Prostate gland (tissue), 2 donors: ENCODE data around the gene UBE2J1. TPM values are rescaled to one million over a fixed set of nuclear protein-coding genes. Genes with fewer than 3 reads are reported as not detected.

Experiments used
- DNase-seq: peaks from one replicate; pipeline ENCODE4 v3.0.0-alpha.2; 2019; ENCODE audit warnings: low spot score
- H3K27ac ChIP-seq, 2 donors: fragments of 200-600 bp; sonication (generic); 2 replicates each; pipeline ENCODE4 v1.5.1; 2017 to 2019
- H3K27me3 ChIP-seq: fragments of 200-600 bp; sonication (generic); replicated peaks from 2 replicates; pipeline ENCODE4 v1.5.1; 2019; ENCODE audit not compliant: insufficient read depth
- H3K36me3 ChIP-seq, 2 donors: fragments of 200-600 bp; sonication (generic); 1 replicate in 1 of 2; 2 replicates in 1 of 2; pipeline versions ENCODE4 v1.5.1 to v1.8.1; 2017 to 2019
- H3K4me1 ChIP-seq: fragments of 200-600 bp; sonication (generic); replicated peaks from 2 replicates; pipeline ENCODE4 v1.5.1; 2019
- H3K4me3 ChIP-seq, 2 donors: fragments of 200-600 bp; sonication (generic); 2 replicates each; pipeline ENCODE4 v1.5.1; 2017 to 2019
- H3K9me3 ChIP-seq: fragments of 200-600 bp; sonication (generic); 2 replicates; pipeline ENCODE4 v1.5.1; 2017
- CTCF ChIP-seq, 4 experiments: fragments of 200-600 bp in 2 of 4; fragments of 450-650 bp in 2 of 4; sonication (generic) in 2 of 4; IDR thresholded peaks; 1 replicate in 3 of 4; 2 replicates in 1 of 4; pipeline ENCODE4 v1.5.1; 2016 to 2019; ENCODE audit warnings: antibody characterized with exemption in 4 of 4, mild to moderate bottlenecking in 2 of 4, moderate library complexity in 2 of 4
- POLR2A ChIP-seq: fragments of 450-650 bp; IDR thresholded peaks from one replicate; pipeline ENCODE4 v1.6.1; 2016; ENCODE audit warnings: antibody characterized with exemption, mild to moderate bottlenecking
- POLR2AphosphoS5 ChIP-seq: sonication (generic); formaldehyde crosslinking; IDR thresholded peaks from one replicate; pipeline ENCODE4 v1.6.1; 2017; ENCODE audit warnings: antibody characterized with exemption
- WGBS: methylation state at CpG from one replicate; pipeline ENCODE4 v1.1.5; 2018; 5-methylcytosine and 5-hydroxymethylcytosine counted together
- intact Hi-C: fragments of 100-400 bp; cut with DNase I; formaldehyde crosslinking; loops from one replicate; pipeline ENCODE4 v1.14.2; 2022
- total RNA-seq, 2 donors: library from RNA; depleted of rRNA; stranded (reverse); fragments of >200 nt; gene quantifications; one replicate each; pipeline ENCODE4 v1.1.0, GENCODE V29; 2016

The UBE2J1 gene
- total RNA-seq, 2 donors from 2014 or later, result 31.7 to 98.4 TPM

GRCh38 chr6:89346433-89346832 lies 6.1 kb downstream of the UBE2J1 start:
- no peaks in the 10 kb centered on the region for H3K27me3 ChIP-seq
- DNase-seq, result no peak
- no peak overlapping the region for H3K4me3 ChIP-seq
- intact Hi-C loops, result no loop called here
- TF ChIP-seq POLR2A (no peak), CTCF (IDR thresholded peaks at IDR 0.05) (no peak), POLR2AphosphoS5 (no peak)
- H3K4me1 ChIP-seq, result no peaks in the 10 kb centered on the region
- no peaks in the 10 kb centered on the region for H3K9me3 ChIP-seq
- H3K27ac ChIP-seq, result no peak overlapping the region
- 86% methylated on average over 4 of the region's 4 CpGs for WGBS
- H3K36me3 ChIP-seq, result no peaks in the 10 kb centered on the region

- TF ChIP-seq POLR2AphosphoS5 (no peak), CTCF (IDR thresholded peaks at IDR 0.05) (no peak), POLR2A (no peak)
- Histone ChIP-seq H3K4me1 (no peaks in the 10 kb centered on the region), H3K9me3 (no peaks in the 10 kb centered on the region), H3K27me3 (no peaks in the 10 kb centered on the region), H3K27ac (no peak overlapping the region), H3K36me3 (no peaks in the 10 kb centered on the region), H3K4me3 (no peak overlapping the region)
- no peak for DNase-seq
- intact Hi-C loops, result no loop called here
- 94% methylated on average over 2 of the region's 2 CpGs for WGBS
Measured at GRCh38 chr6:89339565-89339964, 13.0 kb downstream of the UBE2J1 start.

GRCh38 chr6:89335164-89335563 lies 17.4 kb downstream of the UBE2J1 start:
- peak overlapping the region in 1 of 2 donors; percentile 22 for H3K27ac ChIP-seq
- 51% methylated on average over 3 of the region's 3 CpGs for whole genome bisulfite sequencing
- intact Hi-C loops, result no loop called here
- peak; percentile 49 for DNase-seq
- H3K27me3 ChIP-seq, result no peaks in the 10 kb centered on the region
- no peak overlapping the region for H3K4me3 ChIP-seq
- no peaks in the 10 kb centered on the region for H3K4me1 ChIP-seq
- no peak for TF ChIP-seq POLR2A
- TF ChIP-seq POLR2AphosphoS5, result peak; percentile 63
- TF ChIP-seq CTCF (IDR thresholded peaks at IDR 0.05), result no peak
- no peaks in the 10 kb centered on the region for H3K9me3 ChIP-seq
- H3K36me3 ChIP-seq, result no peaks in the 10 kb centered on the region

GRCh38 chr6:89330910-89331309 lies 21.6 kb downstream of the UBE2J1 start:
- 94% methylated on average over 1 of the region's 1 CpG for WGBS
- no peaks in the 10 kb centered on the region for H3K4me1 ChIP-seq
- no peak for TF ChIP-seq CTCF (IDR thresholded peaks at IDR 0.05)
- TF ChIP-seq POLR2A, result no peak
- TF ChIP-seq POLR2AphosphoS5, result no peak
- no peak overlapping the region for H3K27ac ChIP-seq
- H3K4me3 ChIP-seq, result no peak overlapping the region
- H3K36me3 ChIP-seq, result no peaks in the 10 kb centered on the region
- no peaks in the 10 kb centered on the region for H3K27me3 ChIP-seq
- intact Hi-C loops, result no loop called here
- no peak for DNase-seq
- H3K9me3 ChIP-seq, result no peaks in the 10 kb centered on the region

- H3K27ac ChIP-seq, result no peak overlapping the region
- no peak for TF ChIP-seq POLR2AphosphoS5
- no peak for TF ChIP-seq CTCF (IDR thresholded peaks at IDR 0.05)
- no peak for TF ChIP-seq POLR2A
- DNase-seq, result no peak
- 87% methylated on average over 1 of the region's 1 CpG for WGBS
- H3K9me3 ChIP-seq, result no peaks in the 10 kb centered on the region
- no peak overlapping the region for H3K4me3 ChIP-seq
- intact Hi-C loops, result no loop called here
- no peaks in the 10 kb centered on the region for H3K4me1 ChIP-seq
- no peaks in the 10 kb centered on the region for H3K27me3 ChIP-seq
- no peaks in the 10 kb centered on the region for H3K36me3 ChIP-seq
Measured at GRCh38 chr6:89328976-89329375, 23.5 kb downstream of the UBE2J1 start.
